ENCODE data around the gene GET4. TPM values are rescaled to one million over a fixed set of nuclear protein-coding genes. Genes with fewer than 3 reads are reported as not detected.

GET4 gene
- total RNA-seq, 1 experiment from 2014 or later: 42.0 TPM

DNA sequence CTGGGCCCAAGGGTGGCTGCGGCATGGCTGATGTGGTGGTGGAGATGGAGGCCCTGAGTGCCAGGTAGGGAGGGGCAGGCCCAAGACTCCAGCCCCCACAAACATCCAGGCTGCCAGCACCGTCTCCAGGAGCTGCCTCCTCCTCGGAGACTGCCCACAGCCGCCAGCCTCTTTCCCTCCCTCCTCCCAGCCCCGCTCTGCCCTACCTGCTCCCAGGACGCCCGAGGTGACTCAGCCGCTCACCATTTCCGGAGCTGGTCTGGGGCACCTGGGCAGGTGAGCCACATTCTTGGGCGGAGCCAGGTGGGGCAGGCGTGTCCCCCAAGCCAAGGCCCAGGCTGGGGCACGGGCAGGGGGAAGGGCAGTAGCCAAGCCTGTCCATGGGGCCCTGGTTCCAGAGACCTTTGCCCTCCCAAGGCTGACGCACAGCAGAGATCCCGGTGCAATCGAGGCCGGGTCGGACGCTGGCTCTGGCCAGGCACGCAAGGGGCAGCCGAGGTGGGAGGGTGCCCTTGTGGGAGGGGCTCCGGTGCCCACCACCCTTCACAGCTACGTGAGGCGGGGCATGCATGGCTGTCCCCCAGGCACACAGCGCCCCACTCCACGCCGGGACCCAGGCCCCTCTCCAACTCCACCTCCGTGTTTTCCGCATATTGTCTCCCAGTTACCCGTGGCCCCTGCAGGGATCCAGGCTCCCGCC lies 69.4 kb downstream of the GET4 start:
- DNase-seq (ENCODE audit: low spot score): no peak

Other genes with a start within 250 kb of the GET4 start
- gene DNAAF5, start 149.9 kb upstream of the GET4 start, total RNA-seq (2014; rRNA removed; shearing (Covaris generic)): 51.0 and 51.2 TPM in 2 replicates
- 40.5 and 46.7 TPM in 2 replicates for gene PRKAR1B, start 149.3 kb upstream of the GET4 start, total RNA-seq (2014; rRNA removed; shearing (Covaris generic))
- 157 and 180 TPM in 2 replicates for gene SUN1, start 44.1 kb upstream of the GET4 start, total RNA-seq (2014; rRNA removed; shearing (Covaris generic))
- gene ADAP1, start 78.1 kb downstream of the GET4 start, total RNA-seq (2014; rRNA removed; shearing (Covaris generic)): 0.82 and 1.4 TPM in 2 replicates
- gene COX19, start 99.0 kb downstream of the GET4 start, total RNA-seq (2014; rRNA removed; shearing (Covaris generic)): 8.3 and 10.2 TPM in 2 replicates
- gene CYP2W1, start 106.6 kb downstream of the GET4 start, total RNA-seq (2014; rRNA removed; shearing (Covaris generic)): not detected in 2 replicates
- 3.4 and 5.7 TPM in 2 replicates for gene GPR146, start 168.0 kb downstream of the GET4 start, total RNA-seq (2014; rRNA removed; shearing (Covaris generic))
- gene GPER1, start 211.6 kb downstream of the GET4 start, total RNA-seq (2014; rRNA removed; shearing (Covaris generic)): 0.97 and 1.5 TPM in 2 replicates

All from H4 (cell line).